HEK293 (cell line): ENCODE data around the gene C6orf141.

Source experiments
- CTCF ChIA-PET: fragments of 350-600 bp; formaldehyde crosslinking; extraction: SDS; loops from one replicate; lab custom pipeline; 2021; ENCODE audit warnings: antibody characterized with exemption; lab: Yijun Ruan, JAX
- POLR2A ChIA-PET: fragments of 300-600 bp; formaldehyde crosslinking; extraction: SDS; loops from one replicate; lab custom pipeline; 2020; ENCODE audit warnings: antibody characterized with exemption, inconsistent platforms; lab: Yijun Ruan, JAX
- H3K27ac ChIP-seq: fragments of 200-500 bp; sonication (Bioruptor generic); 2 replicates; pipeline ENCODE4 v1.5.1; 2014; ENCODE audit warnings: low read depth, low read length, control low read depth, inconsistent platforms; ENCODE audit errors: extremely low read depth
- H3K36me3 ChIP-seq, 2 experiments: fragments of 200-500 bp in 1 of 2; sonication (Bioruptor generic) in 1 of 2; 1 replicate in 1 of 2; 2 replicates in 1 of 2; pipeline ENCODE4 v1.5.1; 2014 to 2017; ENCODE audit warnings: inconsistent platforms in 2 of 2, low read length in 2 of 2; ENCODE audit not compliant: control insufficient read depth in 2 of 2, insufficient read depth in 1 of 2
- H3K4me1 ChIP-seq: fragments of 200-500 bp; sonication (Bioruptor generic); 2 replicates; pipeline ENCODE4 v1.5.1; 2014; ENCODE audit warnings: mild to moderate bottlenecking, low read length, inconsistent platforms; ENCODE audit not compliant: control insufficient read depth, insufficient read depth
- H3K4me3 ChIP-seq: 2 replicates; pipeline ENCODE4 v1.5.1; 2011; ENCODE audit warnings: low read depth, mild to moderate bottlenecking, control low read depth, low read length, moderate library complexity
- H3K9me3 ChIP-seq: fragments of 200-500 bp; sonication (Bioruptor generic); 2 replicates; pipeline ENCODE4 v1.5.1; 2014; ENCODE audit warnings: low read depth, low read length, inconsistent platforms; ENCODE audit not compliant: control insufficient read depth, insufficient read depth
- RBAK ChIP-seq: fragments of 450-650 bp; formaldehyde crosslinking; IDR thresholded peaks from 2 replicates; pipeline ENCODE4 v1.5.1; 2016; ENCODE audit warnings: missing biosample characterization, missing genetic modification characterization
- SALL2 ChIP-seq: fragments of 450-650 bp; formaldehyde crosslinking; IDR thresholded peaks from 2 replicates; pipeline ENCODE4 v1.5.0; 2017; ENCODE audit warnings: missing biosample characterization, mild to moderate bottlenecking, missing genetic modification characterization, borderline replicate concordance
- SETDB1 ChIP-seq: IDR thresholded peaks from one replicate; pipeline ENCODE4 v1.6.1; 2017; ENCODE audit warnings: mild to moderate bottlenecking, low read length, moderate library complexity, mixed read lengths; ENCODE audit not compliant: insufficient read length
- SP7 ChIP-seq: fragments of 450-650 bp; formaldehyde crosslinking; IDR thresholded peaks from 2 replicates; pipeline ENCODE4 v1.5.1; 2016; ENCODE audit warnings: missing biosample characterization, missing genetic modification characterization
- ZIC2 ChIP-seq: fragments of 450-650 bp; formaldehyde crosslinking; IDR thresholded peaks from 2 replicates; pipeline ENCODE4 v1.5.1; 2016; ENCODE audit warnings: missing biosample characterization, missing genetic modification characterization
- ZNF175 ChIP-seq: fragments of 450-650 bp; formaldehyde crosslinking; IDR thresholded peaks from 2 replicates; pipeline ENCODE4 v1.5.1; 2016; ENCODE audit warnings: missing biosample characterization, missing genetic modification characterization
- ZNF211 ChIP-seq: fragments of 450-650 bp; formaldehyde crosslinking; IDR thresholded peaks from 2 replicates; pipeline ENCODE4 v1.5.1; 2016; ENCODE audit warnings: low read depth, missing biosample characterization, missing genetic modification characterization
- ZNF776 ChIP-seq: fragments of 450-650 bp; formaldehyde crosslinking; IDR thresholded peaks from 2 replicates; pipeline ENCODE4 v1.5.0; 2017; ENCODE audit warnings: missing biosample characterization, missing genetic modification characterization, borderline replicate concordance
- ZNF830 ChIP-seq: fragments of 450-650 bp; IDR thresholded peaks from 2 replicates; pipeline ENCODE4 v1.5.0; 2018; ENCODE audit warnings: missing biosample characterization, missing genetic modification characterization, low read depth, mild to moderate bottlenecking, moderate library complexity
- ZSCAN30 ChIP-seq: fragments of 450-650 bp; IDR thresholded peaks from 2 replicates; pipeline ENCODE4 v1.5.1; 2018; ENCODE audit warnings: missing biosample characterization, mild to moderate bottlenecking, missing genetic modification characterization, moderate library complexity
- TF ChIP-seq, protein P1 (sequence below): fragments of 450-650 bp; formaldehyde crosslinking; IDR thresholded peaks from 2 replicates; pipeline ENCODE4 v1.5.1; 2016; ENCODE audit warnings: missing biosample characterization, missing genetic modification characterization
- TF ChIP-seq, protein P2 (sequence below): fragments of 450-650 bp; formaldehyde crosslinking; IDR thresholded peaks from 2 replicates; pipeline ENCODE4 v1.5.1; 2016; ENCODE audit warnings: missing biosample characterization, missing genetic modification characterization
- TF ChIP-seq, protein P3 (sequence below): fragments of 450-650 bp; formaldehyde crosslinking; IDR thresholded peaks from 2 replicates; pipeline ENCODE4 v1.5.1; 2016; ENCODE audit warnings: missing biosample characterization, missing genetic modification characterization

The C6orf141 gene

DNA sequence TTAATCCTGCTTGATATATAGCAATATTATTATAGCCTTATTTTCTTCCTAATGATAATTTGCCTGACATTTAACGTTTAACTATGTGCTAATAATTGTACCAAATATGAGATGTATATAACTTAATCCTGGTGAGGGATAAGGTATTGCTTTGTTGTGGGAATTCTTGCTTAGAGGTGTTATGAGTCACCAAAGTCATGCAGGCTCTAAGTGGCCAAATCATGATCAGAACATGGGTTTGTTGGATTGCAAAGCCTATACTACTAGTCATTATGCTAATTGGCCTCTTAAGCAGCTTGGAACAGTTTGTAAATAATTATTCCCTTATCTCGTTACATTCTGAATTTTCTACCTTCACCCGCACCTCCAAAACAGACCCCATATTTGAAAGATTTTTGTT, 21.9 kb upstream of the C6orf141 start:
- Histone ChIP-seq H3K4me1 (no peaks in the 10 kb centered on the region), H3K36me3 (no peaks in the 10 kb centered on the region), H3K4me3 (no peak overlapping the region), H3K9me3 (no peaks in the 10 kb centered on the region), H3K27ac (no peak overlapping the region)
- POLR2A ChIA-PET: no interaction called here
- CTCF ChIA-PET: interaction anchor here (1.4 to 11.2 kb wide), 2 partner anchors 15 to 81 kb away, joined by 3 to 234 read pairs; no protein-coding TSS in a partner anchor
- TF ChIP-seq ZNF175 (no peak), ZSCAN30 (tag by site-specific recombination) (no peak), ZNF211 (no peak), ZIC2 (tag by site-specific recombination) (no peak), ZNF776 (tag by site-specific recombination) (no peak), SETDB1 (no peak), SALL2 (tag by site-specific recombination) (no peak)
- TF ChIP-seq, protein P1, sequence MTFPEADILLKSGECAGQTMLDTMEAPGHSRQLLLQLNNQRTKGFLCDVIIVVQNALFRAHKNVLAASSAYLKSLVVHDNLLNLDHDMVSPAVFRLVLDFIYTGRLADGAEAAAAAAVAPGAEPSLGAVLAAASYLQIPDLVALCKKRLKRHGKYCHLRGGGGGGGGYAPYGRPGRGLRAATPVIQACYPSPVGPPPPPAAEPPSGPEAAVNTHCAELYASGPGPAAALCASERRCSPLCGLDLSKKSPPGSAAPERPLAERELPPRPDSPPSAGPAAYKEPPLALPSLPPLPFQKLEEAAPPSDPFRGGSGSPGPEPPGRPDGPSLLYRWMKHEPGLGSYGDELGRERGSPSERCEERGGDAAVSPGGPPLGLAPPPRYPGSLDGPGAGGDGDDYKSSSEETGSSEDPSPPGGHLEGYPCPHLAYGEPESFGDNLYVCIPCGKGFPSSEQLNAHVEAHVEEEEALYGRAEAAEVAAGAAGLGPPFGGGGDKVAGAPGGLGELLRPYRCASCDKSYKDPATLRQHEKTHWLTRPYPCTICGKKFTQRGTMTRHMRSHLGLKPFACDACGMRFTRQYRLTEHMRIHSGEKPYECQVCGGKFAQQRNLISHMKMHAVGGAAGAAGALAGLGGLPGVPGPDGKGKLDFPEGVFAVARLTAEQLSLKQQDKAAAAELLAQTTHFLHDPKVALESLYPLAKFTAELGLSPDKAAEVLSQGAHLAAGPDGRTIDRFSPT: no peak
- TF ChIP-seq, protein P2, sequence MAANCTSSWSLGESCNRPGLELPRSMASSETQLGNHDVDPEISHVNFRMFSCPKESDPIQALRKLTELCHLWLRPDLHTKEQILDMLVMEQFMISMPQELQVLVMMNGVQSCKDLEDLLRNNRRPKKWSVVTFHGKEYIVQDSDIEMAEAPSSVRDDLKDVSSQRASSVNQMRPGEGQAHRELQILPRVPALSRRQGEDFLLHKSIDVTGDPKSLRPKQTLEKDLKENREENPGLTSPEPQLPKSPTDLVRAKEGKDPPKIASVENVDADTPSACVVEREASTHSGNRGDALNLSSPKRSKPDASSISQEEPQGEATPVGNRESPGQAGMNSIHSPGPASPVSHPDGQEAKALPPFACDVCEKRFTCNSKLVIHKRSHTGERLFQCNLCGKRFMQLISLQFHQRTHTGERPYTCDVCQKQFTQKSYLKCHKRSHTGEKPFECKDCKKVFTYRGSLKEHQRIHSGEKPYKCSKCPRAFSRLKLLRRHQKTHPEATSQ (tag by site-specific recombination): no peak
- TF ChIP-seq, protein P3, sequence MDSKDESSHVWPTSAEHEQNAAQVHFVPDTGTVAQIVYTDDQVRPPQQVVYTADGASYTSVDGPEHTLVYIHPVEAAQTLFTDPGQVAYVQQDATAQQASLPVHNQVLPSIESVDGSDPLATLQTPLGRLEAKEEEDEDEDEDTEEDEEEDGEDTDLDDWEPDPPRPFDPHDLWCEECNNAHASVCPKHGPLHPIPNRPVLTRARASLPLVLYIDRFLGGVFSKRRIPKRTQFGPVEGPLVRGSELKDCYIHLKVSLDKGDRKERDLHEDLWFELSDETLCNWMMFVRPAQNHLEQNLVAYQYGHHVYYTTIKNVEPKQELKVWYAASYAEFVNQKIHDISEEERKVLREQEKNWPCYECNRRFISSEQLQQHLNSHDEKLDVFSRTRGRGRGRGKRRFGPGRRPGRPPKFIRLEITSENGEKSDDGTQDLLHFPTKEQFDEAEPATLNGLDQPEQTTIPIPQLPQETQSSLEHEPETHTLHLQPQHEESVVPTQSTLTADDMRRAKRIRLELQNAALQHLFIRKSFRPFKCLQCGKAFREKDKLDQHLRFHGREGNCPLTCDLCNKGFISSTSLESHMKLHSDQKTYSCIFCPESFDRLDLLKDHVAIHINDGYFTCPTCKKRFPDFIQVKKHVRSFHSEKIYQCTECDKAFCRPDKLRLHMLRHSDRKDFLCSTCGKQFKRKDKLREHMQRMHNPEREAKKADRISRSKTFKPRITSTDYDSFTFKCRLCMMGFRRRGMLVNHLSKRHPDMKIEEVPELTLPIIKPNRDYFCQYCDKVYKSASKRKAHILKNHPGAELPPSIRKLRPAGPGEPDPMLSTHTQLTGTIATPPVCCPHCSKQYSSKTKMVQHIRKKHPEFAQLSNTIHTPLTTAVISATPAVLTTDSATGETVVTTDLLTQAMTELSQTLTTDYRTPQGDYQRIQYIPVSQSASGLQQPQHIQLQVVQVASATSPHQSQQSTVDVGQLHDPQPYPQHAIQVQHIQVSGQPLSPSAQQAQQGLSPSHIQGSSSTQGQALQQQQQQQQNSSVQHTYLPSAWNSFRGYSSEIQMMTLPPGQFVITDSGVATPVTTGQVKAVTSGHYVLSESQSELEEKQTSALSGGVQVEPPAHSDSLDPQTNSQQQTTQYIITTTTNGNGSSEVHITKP: no peak

DNA sequence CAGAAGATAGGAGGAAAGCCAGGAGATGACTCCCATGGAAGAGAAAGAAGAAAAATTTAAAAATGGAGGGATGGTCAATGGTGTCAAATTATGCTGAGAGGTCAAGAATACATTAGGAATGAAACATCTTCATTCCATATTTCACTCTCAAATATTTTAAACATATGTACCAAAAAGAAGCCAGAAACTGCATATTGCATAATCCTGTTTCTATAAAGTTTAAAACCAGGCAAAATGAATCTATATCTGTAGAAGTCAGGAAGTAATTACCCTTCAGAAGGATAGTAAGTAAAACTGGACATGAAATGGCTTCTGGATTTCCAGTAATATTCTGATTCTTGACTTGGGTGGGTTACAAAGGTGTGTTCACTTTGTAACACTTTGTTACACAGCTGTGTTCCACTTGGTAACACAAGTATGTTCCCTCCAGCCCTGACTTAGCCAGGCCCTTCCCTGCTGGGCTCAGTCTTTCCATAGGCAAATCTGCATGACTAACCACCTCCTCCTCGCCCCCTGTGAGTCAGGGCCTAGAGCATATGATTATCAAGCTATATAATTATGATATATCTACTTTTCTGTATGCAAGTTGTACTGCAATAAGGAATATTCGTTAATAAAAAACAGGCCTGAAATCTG, 20.2 kb upstream of the C6orf141 start:
- H3K9me3 ChIP-seq: no peaks in the 10 kb centered on the region
- no peaks in the 10 kb centered on the region for H3K36me3 ChIP-seq
- CTCF ChIA-PET: interaction anchor here (0.7 to 11.2 kb wide), 8 partner anchors 12 to 717 kb away, joined by 3 to 234 read pairs (median 33); partner anchors contain the start of gene C6orf141
- TF ChIP-seq ZNF830 (tag by site-specific recombination): no peak
- TF ChIP-seq SP7: 0 out of 2 replicates have a peak, but pooled peaks have one; percentile 26
- peak; percentile 77; the same call in 1 of the 2 replicates for TF ChIP-seq RBAK (tag by site-specific recombination)
- TF ChIP-seq, all 188 proteins: peak for 2
- H3K4me1 ChIP-seq: no peaks in the 10 kb centered on the region
- H3K4me3 ChIP-seq: no peak overlapping the region
- POLR2A ChIA-PET: no interaction called here
- H3K27ac ChIP-seq: no peak overlapping the region
